ENCODE data around the gene SBSN.

SBSN gene

DNA sequence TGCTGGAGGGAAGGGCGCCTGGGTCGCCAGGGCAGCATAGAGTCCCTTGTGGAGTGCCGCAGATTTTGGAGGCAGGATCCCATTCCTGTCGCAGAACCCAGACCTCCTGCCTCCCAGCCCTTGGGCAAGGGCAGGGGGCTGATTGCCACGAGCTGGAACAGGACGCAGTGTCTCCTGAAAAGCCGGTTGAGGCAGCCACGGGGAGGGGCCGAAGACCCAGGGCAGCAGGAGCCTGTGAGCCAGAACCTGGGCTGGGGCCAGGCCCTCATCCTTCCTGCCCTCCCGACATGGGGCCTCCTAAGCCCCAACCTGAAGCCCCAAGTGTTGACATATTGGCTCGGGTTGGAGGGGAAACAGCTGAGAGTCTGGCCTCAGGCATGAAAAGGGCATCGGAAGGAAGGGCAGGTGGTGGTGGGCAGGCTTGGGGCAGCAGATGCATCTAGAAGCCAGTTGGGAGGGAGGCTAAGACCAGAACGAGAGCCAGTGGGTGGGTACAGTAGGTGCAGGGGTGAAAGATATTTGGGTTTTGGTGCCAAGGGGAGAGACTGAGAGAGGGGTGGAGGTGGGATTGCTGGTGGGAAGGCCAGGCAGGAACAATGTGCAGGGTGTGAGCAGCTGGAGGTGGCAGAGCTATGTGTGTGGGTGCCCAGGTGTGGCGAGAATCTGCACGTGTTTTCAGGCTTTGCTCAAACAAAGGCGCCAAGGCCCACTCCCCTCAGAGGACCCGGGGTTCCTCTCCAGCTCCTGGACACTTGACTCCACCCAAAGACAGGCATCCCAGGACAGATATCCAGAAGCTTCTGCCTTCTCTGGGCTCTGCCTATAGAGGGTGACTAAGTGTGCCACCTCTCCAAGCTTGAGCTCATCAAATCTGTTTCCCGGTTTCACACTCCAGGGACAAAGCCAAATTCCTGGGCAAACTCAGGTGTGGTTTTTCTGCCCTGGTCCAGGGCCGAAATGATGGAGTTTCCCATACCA, 1.4 kb upstream of the SBSN start:
- no peak for DNase-seq

DNA sequence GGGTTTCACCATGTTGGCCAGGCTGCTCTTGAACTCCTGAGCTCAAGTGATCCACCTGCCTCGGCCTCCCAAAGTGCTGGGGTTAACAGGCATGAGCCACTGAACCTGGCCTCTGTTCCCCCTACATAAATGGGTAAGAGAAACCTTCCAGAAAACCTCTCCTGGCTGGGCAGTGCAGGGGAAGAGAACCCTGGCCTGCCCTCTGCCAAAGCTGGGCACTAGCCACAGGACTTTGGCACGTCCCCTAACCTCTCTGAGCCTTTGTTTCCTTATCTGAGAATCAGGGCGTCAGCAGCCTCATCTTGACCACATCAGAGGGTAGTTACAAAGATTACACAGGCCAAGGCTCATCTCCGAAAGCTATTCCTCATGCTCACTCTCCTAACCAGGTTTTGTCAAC, 2.2 kb downstream of the SBSN start:
- DNase-seq: no peak

DNA sequence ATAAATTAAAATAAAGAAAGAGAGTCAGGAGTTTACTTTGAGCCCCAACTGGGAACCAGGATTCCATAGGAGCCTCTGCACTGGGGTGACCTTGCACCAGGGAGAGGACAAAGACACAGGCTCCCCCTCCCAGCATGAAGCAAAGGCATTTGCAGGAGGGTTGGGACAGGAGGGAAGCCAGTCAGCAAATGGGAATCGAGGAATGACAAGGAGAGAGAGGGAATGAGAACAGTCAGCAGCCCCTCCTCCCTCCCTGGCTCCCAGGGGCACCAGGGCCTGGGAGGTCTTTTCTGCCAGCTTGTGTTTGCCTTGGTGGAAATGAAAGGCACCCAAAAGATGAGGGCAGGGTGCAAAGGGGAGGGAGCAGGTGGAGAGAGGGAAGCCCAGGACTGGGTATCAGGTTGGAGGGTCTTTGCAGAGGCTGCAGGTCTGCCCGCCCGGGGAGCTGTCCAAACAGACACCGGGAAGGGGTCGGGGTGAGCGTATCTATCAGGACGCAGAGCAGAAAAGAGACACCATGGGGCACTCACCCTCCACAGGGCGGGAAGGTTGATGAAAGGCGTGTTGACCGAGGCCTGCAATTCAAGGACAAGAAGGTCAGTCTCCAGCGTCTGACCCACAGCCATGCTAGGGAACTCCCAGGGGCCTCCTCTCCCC, 3.8 kb downstream of the SBSN start:
- no peak for DNase-seq

DNA sequence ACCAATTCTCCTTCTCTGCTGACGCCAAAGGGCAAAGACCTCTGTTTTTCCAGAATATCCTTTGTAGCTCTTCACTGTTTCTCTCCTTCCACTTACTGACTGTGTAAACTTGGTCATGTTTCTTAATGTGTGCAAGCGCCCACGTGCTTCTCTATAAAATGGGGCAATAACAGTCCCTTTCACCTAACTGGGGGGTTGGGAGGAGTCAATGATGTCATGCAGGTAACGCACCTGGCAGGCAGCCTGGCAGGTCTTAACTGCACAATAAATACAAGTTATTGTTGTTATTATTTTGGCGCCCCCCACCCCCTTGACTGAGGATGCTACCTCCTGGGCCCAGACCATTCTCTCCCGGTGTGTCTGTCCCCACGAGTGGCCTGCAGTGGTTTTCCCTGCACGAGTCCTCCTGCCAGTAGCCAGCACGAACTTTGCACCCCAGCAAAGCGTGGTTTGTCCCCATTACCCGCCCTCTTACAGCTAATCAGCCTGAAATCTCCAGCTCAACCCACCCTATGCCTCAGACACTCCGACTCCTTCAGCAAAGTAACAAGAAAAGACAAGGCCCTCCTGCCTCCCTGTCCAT, 5.3 kb downstream of the SBSN start:
- no peak for DNase-seq

DNA sequence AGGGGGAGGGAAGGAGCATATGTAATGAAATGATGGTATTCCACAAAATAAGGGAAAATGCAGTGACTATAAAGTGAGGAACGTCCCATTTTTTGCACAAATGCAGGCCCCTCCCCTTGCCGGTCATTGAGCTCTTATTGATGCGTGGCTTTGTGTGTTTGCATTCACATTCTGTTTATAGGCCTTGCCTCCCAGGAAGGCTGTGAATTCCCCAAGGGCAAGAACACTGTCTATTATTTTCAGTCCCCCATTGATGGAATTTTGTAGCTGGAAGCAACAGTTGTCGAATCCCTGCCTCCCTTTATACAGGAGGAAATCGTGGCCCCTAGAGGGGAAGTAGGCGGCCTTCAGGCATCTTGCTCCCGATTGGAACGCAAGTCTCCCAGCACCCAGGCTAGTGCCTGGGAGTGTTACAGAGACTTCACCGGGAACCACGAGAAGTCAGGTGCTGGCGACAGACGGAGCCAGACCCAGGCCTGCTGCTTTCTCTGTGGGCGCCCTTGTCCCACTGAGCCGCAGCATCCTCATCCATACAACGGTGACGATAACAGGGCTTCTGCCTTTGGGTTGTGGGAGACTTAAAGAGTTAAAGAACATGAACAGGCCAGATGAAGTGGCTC, 6.9 kb downstream of the SBSN start:
- no peak for DNase-seq

DNA sequence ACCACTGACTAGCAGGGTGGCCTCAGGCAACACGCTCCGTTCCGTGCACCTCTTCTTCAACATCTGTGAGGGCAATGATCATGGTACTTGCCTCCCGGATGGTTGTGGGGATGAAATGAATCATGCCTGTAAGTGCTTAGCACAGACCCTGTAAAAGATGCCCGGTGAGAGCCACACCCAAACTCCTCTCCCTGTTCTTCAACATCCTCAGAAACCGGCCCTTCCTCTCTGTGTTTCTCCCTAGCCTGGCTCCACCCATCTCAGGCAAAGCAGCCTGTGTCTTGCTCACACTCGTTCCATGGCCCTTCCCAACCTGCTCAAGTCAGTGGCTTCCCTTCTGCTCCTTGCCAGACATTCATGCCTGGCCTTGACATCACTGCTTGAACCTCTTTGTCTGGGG, 8.8 kb downstream of the SBSN start:
- no peak for DNase-seq

DNA sequence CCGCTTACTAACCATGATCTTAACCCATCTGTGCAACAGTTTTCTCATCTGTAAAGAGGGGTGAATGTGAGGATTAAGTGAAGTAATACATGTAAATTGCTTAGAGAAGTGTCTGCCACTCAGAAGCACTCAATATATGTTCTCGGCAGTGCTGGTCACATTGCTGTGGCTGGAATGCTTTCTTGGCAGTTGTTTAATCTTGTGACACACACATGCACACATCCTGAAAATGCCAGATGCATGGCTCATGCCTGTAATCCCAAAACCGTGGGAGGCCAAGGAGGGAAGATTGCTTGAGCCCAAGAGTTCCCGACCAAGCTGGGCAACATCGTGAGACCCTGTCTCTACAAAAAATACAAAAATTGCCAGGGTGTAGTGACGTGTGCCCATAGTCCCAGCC, 9.8 kb downstream of the SBSN start:
- no peak for DNase-seq

DNA sequence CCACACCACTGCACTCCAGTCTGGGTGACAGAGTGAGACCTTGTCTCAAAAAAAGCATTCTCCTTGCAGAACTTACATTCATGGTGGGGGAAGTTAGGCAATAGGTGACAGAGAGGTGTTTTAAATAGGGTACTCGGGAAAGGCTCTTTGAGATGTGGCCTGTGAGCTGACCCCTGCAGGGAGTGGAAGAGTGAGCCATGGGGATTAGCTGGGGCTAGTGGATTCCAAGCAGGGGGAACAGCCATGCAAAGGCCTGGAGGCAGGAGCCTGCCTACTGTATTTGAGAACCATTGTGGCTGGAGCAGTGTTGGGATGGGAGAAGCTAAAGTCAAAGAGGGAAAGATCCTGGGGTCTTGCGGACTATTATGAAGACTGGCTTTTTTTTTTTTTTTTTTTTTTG, 10.8 kb downstream of the SBSN start:
- DNase-seq: no peak

DNA sequence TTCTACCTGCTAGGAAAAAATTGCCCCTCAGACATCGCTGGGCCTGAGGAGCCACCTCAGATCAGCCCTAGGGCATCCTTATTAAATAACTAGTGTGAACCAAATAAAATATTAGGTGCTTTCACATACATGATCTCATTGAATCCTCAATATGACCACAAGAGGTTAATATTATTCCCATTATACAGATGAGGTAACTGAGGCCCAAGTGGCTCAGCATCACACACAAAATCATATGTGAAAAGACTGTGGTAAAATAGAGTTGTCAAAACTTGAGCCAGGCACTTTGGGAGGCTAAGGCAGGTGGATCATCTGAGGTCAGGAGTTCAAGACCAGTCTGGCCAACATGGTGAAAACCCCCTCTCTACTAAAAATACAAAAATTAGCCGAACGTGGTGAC, 11.8 kb downstream of the SBSN start:
- no peak for DNase-seq

DNA sequence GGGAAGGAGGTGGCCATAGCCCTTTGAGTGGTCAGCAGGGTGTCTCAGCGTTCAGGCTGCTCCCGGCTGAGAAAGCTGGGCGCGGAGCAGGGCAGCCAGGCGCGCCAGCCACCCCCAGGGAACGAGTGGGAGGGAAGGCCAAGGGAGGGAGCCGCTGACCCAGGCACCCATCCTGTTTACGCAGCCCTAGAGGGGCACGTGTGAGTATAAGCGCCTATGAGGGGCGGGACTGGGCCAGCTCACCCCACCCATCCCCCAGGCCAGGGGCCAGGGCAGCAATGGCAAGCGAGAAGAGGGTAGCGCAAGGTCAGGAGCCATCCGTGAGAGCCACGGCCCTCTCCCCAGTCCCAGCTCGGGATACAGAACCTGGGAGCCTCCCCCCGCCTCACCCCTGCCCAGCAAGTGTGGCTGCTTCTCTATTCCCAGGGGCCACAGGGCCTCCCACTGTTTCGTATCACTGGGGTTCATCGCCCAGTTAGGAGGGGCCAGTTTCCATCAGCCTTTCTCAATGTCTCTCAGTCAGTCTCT, 13.8 kb downstream of the SBSN start:
- no peak for DNase-seq

DNA sequence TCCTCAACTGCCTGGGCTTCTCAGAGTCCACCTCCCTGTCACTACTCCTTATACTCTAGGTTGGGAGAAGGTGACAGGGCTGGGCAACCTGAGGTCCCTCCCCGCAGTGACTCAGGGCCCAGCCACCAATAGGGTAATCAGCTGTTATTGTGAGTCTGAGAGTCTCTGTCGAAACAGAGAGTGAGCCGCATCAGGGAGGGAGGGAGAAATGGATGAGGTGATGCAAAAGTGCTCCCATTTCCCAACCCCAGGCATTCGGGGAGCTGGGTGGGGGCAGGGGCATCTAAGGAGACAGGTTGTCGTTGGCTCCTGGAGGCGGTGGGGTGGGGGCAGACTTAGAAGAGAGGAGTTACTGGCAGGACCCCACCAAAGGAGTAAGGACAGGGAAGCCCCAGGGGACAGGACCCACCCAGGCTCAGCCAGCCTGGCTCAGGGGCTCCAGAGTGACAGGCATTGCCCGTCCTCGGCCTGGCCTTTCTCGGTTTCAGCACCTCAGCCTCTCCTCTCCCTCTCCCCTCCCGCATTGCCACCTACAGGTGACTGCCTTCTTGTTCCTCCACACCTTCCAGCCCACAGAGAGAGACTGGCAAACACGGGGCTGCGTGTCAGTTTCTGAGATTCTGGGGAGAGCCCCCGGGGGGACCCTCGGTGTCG, 14.4 kb downstream of the SBSN start, which contains the start of gene DMKN:
DMKN (minus strand) TSS at position 22 of the 654 bp plus-strand sequence. CDS start 174 bp downstream, outside the sequence.
- DNase-seq: no peak

DNA sequence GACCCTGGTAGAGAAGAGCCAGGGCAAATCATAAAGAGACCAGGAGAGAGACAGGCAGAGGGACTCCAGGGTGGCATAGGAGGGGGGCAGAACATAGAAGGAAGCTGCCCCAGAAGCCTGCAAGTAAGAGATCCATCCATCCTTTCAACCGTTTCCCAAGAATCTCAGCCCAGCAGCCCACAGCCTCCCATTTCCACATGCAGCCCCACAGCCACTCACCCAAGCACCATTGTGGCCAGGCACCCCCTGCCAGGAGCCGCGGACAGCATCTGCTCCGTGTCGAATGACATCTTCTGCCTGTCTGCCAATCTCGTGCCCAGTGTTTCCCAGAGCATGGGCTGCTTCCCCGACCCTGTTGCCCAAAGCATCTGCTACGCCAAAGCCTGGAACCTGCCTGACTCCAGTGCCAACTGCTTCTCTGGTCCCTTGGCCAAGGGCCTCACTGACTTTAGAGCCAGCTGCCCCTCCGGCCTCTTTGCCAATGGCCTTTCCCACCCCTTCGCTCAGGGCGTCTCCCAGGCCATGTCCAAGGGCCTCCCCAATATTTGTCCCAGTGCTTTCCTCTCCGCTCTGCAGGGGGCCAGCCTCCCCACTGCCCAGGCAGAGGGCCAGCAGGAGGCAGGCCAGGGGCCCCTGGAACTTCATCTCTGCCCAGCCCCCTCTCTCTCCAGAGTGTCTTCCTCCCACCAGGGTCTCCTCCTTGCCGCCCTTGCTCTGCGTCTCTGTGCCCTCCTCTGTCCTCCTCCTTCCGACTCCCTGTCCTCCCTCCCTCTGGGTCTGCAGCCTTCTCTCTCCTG, 15.1 kb downstream of the SBSN start:
- DNase-seq: no peak

DNA sequence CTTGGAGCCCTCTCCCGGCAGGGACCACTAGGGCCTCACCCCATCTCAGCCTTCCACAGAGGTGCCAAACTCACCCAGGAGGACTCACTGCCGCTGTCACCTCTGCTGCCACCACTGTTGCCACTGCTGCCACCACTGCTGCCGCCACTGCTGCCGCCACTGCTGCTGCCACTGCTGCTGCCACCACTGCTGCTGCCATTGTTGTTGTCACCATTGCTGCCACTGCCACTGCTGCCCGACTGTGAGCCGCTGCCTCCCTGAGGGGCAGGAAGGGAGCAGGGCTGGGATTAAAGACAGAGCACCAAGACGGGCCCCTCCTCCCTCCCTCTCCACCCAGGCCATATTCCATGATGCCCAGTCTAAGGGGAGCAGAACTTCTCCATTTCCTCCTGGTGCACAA, 16.8 kb downstream of the SBSN start:
- DNase-seq: no peak

DNA sequence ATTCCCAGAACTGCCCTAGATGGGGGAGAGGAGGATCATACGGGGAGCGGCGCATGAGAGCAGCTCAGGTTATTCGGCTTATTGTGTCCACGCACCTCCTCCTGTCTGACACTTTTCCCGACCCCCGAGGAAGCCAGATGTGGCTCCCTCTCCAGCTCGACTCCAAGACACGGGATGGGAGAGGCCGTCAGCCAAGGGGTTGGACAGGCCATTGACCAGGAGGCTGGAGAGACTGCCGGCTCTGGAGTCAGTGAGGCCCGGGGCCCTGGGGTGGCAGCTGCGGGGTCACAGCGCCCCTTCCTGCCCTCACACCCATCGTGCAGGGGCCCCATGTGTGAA, 17.5 kb downstream of the SBSN start:
- DNase-seq: no peak

DNA sequence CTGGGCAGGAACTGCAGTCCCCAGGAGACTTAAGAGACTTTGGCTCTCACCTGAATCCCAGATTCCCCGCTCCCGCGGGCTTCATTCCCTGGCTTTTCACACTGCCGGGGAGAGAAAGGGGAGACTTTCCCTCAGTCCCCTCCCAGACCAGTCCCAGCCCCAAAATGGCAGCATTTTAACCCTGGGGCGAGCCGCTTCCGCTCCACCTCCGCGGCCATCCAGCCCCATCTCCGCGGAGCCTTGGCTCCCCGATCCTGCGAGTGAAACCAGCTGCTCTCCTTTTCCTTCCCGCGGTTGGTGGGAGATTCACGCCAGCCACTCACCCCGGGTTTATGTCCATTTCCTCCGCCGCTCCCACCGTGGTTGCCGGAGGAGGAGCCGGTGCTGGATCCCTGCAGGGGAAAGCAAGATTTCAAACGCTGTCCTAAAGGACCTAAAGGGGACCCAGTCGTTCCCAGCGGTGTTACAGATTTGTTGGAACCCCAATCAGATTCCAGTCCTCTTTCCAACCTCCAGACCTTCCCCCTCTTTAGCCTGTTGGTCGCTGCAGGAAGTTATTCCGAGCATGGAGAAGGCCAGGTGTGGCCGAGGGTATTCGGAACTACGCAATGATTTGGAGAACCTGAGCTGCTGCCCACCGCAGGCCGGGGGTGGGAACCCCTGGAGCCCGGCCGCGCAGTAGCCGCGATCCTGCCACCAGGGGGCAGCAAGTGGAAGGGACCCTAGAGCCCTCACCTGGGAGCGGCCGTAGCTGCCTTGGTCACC, 18.1 kb downstream of the SBSN start:
- peak; percentile 40 for DNase-seq

DNA sequence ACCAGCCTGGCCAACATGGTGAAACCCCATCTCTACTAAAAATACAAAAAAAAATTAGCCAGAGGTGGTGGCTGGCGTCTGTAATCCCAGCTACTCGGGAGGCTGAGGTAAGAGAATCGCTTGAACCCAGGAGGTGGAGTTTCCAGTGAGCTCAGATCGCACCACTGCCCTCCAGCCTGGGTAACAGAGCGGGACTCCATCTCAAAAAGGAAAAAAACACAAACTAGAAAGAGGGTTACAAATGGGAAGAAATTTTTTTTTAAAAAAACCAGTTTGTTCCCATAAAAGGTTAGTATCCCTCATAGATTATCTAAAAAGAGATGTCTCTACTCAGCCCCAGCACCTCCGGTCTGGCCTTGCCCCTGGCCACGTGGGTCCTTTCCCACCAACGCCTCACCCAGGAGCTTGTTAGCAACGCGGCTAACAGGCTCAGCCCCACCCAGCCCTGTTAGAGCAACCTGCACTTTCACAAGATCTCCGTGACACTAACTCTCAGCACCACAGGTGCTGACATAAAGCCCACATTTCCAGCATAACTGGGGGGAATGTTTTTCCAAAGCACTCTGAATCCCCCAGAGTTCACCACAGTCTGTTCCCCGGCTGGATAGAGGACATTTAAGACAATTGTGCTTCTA, 19.0 kb downstream of the SBSN start:
- no peak for DNase-seq

DNA sequence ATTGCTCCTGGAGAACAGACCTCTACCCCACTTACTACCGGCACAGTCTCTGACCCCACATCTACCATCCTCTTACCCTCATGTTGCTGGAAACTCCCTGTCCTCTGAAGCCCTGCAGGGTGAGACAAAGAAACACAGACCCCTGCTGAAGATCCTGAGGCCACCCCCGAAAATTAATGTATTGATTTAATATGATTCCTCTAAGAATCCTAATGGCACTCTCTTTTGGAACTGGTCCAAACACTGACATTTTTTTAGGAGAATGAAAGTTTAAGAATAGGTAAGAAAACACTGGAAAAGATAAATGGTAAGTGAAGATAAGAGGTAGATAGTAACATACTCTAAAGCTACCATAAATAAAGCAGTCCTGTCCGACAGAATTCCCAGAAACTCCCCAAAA, 20.0 kb downstream of the SBSN start:
- no peak for DNase-seq

DNA sequence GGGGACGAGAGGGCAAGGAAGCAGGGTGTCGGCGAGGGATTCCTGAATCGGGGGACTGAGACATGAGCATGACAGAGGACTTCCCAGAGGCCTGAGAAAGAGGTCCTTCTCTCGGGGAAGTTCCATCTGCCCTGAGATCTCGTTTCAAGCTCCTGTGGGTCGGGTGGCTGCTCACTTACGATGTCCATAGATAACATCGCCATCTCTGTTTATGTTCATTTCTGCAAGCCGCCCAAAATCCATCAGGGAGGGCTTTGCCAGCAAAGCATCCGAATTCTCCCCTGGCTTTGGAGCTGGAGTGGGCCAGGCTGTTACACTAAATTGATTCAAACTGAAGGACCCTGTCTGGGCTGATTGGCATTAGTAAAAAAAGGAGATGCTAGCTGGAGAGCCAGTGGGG, 20.6 kb downstream of the SBSN start:
- no peak for DNase-seq

DNA sequence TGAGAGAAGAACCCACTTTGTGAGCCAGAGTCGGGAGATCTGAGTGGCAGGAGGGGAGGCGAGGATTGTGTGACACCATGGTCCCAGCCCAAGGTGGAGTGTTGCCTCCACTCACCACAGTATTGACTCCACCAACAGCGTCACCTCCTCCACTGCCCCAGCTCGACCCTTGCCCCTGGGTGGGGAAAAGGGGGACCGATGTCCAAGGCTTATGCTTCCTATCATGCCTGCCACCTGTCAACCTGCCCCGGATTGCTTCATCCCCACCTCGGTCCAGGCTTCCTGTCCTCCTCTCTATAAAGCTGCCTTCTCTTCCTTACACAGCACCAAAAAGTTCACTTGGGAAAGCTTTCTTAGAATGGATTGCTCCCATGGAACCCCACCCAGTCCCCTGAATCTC, 22.1 kb downstream of the SBSN start:
- no peak for DNase-seq

DNA sequence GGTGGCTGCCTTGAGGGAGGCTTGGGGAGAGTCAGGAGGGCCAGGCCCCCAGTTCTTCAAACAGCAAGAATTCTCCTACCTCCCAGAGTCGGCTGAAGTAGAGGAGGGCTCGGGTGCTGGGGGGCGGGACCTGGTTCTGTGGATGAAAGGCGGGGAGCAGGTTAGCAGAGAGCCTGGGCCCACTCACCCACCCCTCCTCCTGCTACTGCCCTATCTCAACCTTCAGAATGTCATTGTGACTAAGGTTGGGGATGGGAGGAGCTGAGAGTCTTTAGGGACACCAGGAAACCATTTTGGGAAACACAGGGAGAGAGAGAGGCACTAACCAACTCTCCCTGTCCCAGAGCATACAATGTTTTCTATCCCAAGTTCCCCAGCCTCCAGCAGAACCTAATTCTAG, 25.4 kb downstream of the SBSN start:
- no peak for DNase-seq

DNA sequence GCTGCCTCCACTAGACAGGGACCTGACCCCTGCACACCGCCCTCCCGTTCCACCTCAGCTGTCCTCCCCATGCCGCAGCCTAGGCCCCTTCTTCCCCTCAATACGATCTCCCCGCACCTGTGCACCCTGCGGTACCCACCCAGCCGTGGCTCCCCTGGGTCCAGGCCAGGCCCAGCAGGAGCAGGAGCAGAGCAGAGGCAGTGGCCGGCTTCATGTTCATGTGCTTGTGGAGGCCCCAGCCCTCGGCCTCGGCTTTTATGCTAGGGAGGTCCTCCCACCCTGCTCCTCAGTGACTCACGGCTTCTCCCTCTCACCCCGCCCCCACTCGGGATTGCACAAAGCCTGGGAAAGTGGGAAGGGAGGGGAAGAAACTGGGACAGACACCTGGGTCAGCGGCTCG, 26.4 kb downstream of the SBSN start:
- no peak for DNase-seq

All from activated gamma-delta T cell (primary cell).